Cerebellar cortex (tissue), 1 donor: ENCODE data around the gene MMP26.

Experiments used
- DNase-seq: peaks from one replicate; pipeline ENCODE4 v3.0.0-alpha.2; 2015; ENCODE audit warnings: low spot score

The MMP26 gene

GRCh38 chr11:4704054-4704789, at the start of gene MMP26:
Gene MMP26 (plus strand): TSS chr11:4704784.
- DNase-seq = no peak

- no peak for DNase-seq
These were observed 45.7 kb upstream of the MMP26 start for GRCh38 chr11:4658629-4659445.

- DNase-seq = no peak
These were observed 41.7 kb upstream of the MMP26 start for GRCh38 chr11:4662876-4663275.

GRCh38 chr11:4664183-4664582, 40.4 kb upstream of the MMP26 start:
- no peak for DNase-seq

- no peak for DNase-seq
These were observed 39.8 kb upstream of the MMP26 start for GRCh38 chr11:4664786-4665185.

GRCh38 chr11:4665424-4665823, 39.2 kb upstream of the MMP26 start:
- DNase-seq = no peak

GRCh38 chr11:4671741-4672140, 32.8 kb upstream of the MMP26 start:
- no peak for DNase-seq

GRCh38 chr11:4672470-4672869, 32.1 kb upstream of the MMP26 start:
- DNase-seq = no peak

GRCh38 chr11:4673781-4674180, 30.8 kb upstream of the MMP26 start:
- no peak for DNase-seq

- peak; percentile 1 for DNase-seq
These were observed 26.6 kb upstream of the MMP26 start for GRCh38 chr11:4677948-4678347.

- DNase-seq = no peak
These were observed 24.2 kb upstream of the MMP26 start for GRCh38 chr11:4680341-4680740.

GRCh38 chr11:4682623-4683419, 21.8 kb upstream of the MMP26 start:
- no peak for DNase-seq

- DNase-seq = no peak
These were observed 19.8 kb upstream of the MMP26 start for GRCh38 chr11:4684631-4685285.

GRCh38 chr11:4695442-4695841, 9.1 kb upstream of the MMP26 start:
- no peak for DNase-seq

GRCh38 chr11:4697585-4697984, 7.0 kb upstream of the MMP26 start, which contains the start of gene OR51E2:
Gene OR51E2 (minus strand): TSS chr11:4697853. CDS start chr11:4682711, 15,142 bp downstream.
- peak; percentile 2 for DNase-seq

GRCh38 chr11:4699697-4700435, 4.7 kb upstream of the MMP26 start:
- no peak for DNase-seq

GRCh38 chr11:4700436-4700820, 4.2 kb upstream of the MMP26 start:
- DNase-seq = no peak

- DNase-seq = no peak
These were observed 278 bp downstream of the MMP26 start for GRCh38 chr11:4704790-4705334.

- DNase-seq = no peak
These were observed 8.7 kb downstream of the MMP26 start for GRCh38 chr11:4713241-4713640.

GRCh38 chr11:4714300-4714699, 9.7 kb downstream of the MMP26 start:
- DNase-seq = no peak
